ENCODE results near the gene GUCY1B1. TPM values are rescaled to one million over a fixed set of nuclear protein-coding genes. Genes with fewer than 3 reads are reported as not detected.

GUCY1B1 gene
- total RNA-seq, 1 donor from 2014 or later = 31.3 TPM

- intact Hi-C loops (cut with micrococcal nuclease) = no loop called here
- no peak for ATAC-seq
- DNase-seq = no peak
Observed at GRCh38 chr4:155837203-155837796, 78.5 kb downstream of the GUCY1B1 start.

- ATAC-seq = no peak
- DNase-seq = no peak
- intact Hi-C loops (cut with micrococcal nuclease) = no loop called here
Observed at GRCh38 chr4:155842080-155842479, 83.3 kb downstream of the GUCY1B1 start.

- intact Hi-C loops (cut with micrococcal nuclease) = no loop called here
- no peak for ATAC-seq
- no peak for DNase-seq
Observed at GRCh38 chr4:155846929-155847328, 88.1 kb downstream of the GUCY1B1 start.

- ATAC-seq = no peak
- no peak for DNase-seq
- intact Hi-C loops (cut with micrococcal nuclease) = no loop called here
Observed at GRCh38 chr4:155849042-155849441, 90.2 kb downstream of the GUCY1B1 start.

GRCh38 chr4:155853189-155853588, 94.4 kb downstream of the GUCY1B1 start:
- ATAC-seq (no peak), DNase-seq (no peak)
- intact Hi-C loops (cut with micrococcal nuclease) = no loop called here

GRCh38 chr4:155854582-155855226, 95.9 kb downstream of the GUCY1B1 start:
- ATAC-seq = no peak
- intact Hi-C loops (cut with micrococcal nuclease) = no loop called here
- DNase-seq = no peak

GRCh38 chr4:155855897-155856296, 97.1 kb downstream of the GUCY1B1 start:
- intact Hi-C loops (cut with micrococcal nuclease) = no loop called here
- DNase-seq (no peak), ATAC-seq (no peak)

Other genes with a start within 250 kb of the GUCY1B1 start
- 106 TPM for gene GUCY1A1, start 92.2 kb upstream of the GUCY1B1 start, total RNA-seq
- gene ASIC5, start 107.3 kb downstream of the GUCY1B1 start, total RNA-seq = not detected
- gene TDO2, start 144.7 kb downstream of the GUCY1B1 start, total RNA-seq = not detected
- 6.2 TPM for gene CTSO, start 194.8 kb downstream of the GUCY1B1 start, total RNA-seq